ENCODE measurements around the gene FBN1. TPM values are rescaled to one million over a fixed set of nuclear protein-coding genes. Genes with fewer than 3 reads are reported as not detected.

Gene FBN1
- total and polyA plus RNA-seq, 10 of the 15 experiments (the other 5 are each of a cell fraction or from before 2014, with no cell fraction given) = 2.2 to 15.3 (median 7.0) TPM

DNA sequence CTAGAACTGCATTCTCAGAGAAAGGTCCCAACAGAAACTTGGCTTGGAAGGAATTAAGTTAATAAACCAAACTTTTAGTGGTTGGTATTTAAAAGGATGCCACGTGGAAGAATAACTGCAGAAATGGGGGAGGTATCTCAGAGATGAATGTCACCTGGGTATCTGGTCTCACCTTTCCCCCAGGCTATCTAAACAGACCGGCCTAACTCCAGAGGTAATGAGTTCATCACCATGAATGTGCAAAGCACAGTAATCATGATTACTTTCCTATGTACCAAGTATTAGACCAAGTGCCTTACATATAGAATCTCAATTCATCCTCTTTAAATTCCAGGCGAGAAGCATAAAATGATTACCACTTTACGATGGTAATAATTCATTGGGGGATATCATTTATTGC, 80.8 kb downstream of the FBN1 start (continued):
- TF ChIP-seq, protein P1, sequence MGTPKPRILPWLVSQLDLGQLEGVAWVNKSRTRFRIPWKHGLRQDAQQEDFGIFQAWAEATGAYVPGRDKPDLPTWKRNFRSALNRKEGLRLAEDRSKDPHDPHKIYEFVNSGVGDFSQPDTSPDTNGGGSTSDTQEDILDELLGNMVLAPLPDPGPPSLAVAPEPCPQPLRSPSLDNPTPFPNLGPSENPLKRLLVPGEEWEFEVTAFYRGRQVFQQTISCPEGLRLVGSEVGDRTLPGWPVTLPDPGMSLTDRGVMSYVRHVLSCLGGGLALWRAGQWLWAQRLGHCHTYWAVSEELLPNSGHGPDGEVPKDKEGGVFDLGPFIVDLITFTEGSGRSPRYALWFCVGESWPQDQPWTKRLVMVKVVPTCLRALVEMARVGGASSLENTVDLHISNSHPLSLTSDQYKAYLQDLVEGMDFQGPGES (IDR thresholded peaks at IDR 0.05) = no peak
- no peak for TF ChIP-seq RCOR1 (conservative IDR thresholded peaks at IDR 0.05; ENCODE audit: low read depth, low read length)
- no peak for TF ChIP-seq KAT2A (conservative IDR thresholded peaks at IDR 0.05; ENCODE audit: control insufficient read depth, low read depth, low read length)

DNA sequence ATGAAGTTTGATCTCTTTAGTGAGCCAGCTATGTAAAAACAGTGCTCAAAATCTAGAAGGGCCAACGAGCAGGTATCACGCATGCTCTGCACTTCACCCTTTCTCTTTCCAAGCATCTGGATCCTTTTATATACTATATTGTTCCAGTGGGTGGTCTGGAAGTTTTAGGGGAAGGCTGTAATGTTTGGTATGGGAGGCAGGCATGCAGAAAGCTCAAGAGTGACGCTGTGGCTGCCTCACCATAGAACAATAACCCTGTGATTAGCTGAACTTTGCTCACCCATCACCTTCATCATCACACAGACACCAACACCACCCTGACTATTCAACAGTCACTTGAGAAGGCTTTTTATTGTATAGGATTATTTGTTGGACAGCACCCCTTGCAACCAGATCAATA, 81.6 kb downstream of the FBN1 start:
- ChIA-PET CTCF (interaction anchor here (0.6 to 1.1 kb wide), 2 partner anchors 11 to 14 kb away, joined by 3 read pairs; no protein-coding TSS in a partner anchor), RAD21 (ENCODE audit: unreplicated experiment) (no interaction called here), POLR2A (interaction anchor here (1.0 kb wide), 1 partner anchor 32 kb away, joined by 3 read pairs; no protein-coding TSS in a partner anchor), SMC1A (ENCODE audit: uncharacterized antibody, unreplicated experiment) (interaction anchor here (0.8 to 1.1 kb wide), 2 partner anchors 16 to 29 kb away, joined by 3 read pairs; no protein-coding TSS in a partner anchor)
- no peak for FAIRE-seq
- Histone ChIP-seq H2AFZ (ENCODE audit: control insufficient read depth, low read depth, low read length) (no peak overlapping the region), H3K4me2 (ENCODE audit: control insufficient read depth, insufficient read depth) (no peak overlapping the region), H3K36me3 (ENCODE audit: control insufficient read depth in 2 of 2, insufficient read depth in 2 of 2, low read length in 1 of 2) (no peaks in the 10 kb centered on the region), H3K27me3 (replicated peaks in 1 of 2; ENCODE audit: control insufficient read depth in 2 of 2, insufficient read depth in 2 of 2, low read length in 1 of 2) (no peaks in the 10 kb centered on the region), H3K4me1 (ENCODE audit: control insufficient read depth, insufficient read depth, low read length) (no peaks in the 10 kb centered on the region), H3K4me3 (no peak overlapping the region), H3K9ac (ENCODE audit: control insufficient read depth, insufficient read depth, low read length) (no peak overlapping the region), H4K20me1 (ENCODE audit: control insufficient read depth, insufficient read depth) (no peaks in the 10 kb centered on the region), H3K27ac (ENCODE audit: control insufficient read depth, insufficient read depth) (no peak overlapping the region), H3K9me3 (replicated peaks; ENCODE audit: control insufficient read depth, insufficient read depth, low read length) (no peaks in the 10 kb centered on the region), H3K79me2 (ENCODE audit: control insufficient read depth, insufficient read depth, low read length) (no peaks in the 10 kb centered on the region)
- in situ Hi-C loops (cut with MboI) = no loop called here
- WGBS (ENCODE audit: insufficient coverage, insufficient replicate concordance, low lambda C conversion rate, missing lambda C conversion rate) = 81% methylated on average over 3 of the region's 3 CpGs
- no peak for DNase-seq (ENCODE audit: low read depth, low spot score)
- no TSS peak for BruUV-seq (replicated peaks)
- intact Hi-C loops (cut with micrococcal nuclease; ENCODE audit: unreplicated experiment) = no loop called here
- ATAC-seq = no peak
- no peak for TF ChIP-seq MTA3 (IDR thresholded peaks at IDR 0.05; ENCODE audit: borderline replicate concordance, low read length)
- TF ChIP-seq, protein P2, sequence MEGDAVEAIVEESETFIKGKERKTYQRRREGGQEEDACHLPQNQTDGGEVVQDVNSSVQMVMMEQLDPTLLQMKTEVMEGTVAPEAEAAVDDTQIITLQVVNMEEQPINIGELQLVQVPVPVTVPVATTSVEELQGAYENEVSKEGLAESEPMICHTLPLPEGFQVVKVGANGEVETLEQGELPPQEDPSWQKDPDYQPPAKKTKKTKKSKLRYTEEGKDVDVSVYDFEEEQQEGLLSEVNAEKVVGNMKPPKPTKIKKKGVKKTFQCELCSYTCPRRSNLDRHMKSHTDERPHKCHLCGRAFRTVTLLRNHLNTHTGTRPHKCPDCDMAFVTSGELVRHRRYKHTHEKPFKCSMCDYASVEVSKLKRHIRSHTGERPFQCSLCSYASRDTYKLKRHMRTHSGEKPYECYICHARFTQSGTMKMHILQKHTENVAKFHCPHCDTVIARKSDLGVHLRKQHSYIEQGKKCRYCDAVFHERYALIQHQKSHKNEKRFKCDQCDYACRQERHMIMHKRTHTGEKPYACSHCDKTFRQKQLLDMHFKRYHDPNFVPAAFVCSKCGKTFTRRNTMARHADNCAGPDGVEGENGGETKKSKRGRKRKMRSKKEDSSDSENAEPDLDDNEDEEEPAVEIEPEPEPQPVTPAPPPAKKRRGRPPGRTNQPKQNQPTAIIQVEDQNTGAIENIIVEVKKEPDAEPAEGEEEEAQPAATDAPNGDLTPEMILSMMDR (IDR thresholded peaks at IDR 0.05 in 2 of 3, conservative IDR thresholded peaks at IDR 0.05 in 1 of 3; ENCODE audit: control insufficient read depth in 2 of 3, extremely low read depth in 1 of 3, insufficient read depth in 1 of 3, low read depth in 3 of 3, low read length in 3 of 3) = no peak
- TF ChIP-seq, protein P3, sequence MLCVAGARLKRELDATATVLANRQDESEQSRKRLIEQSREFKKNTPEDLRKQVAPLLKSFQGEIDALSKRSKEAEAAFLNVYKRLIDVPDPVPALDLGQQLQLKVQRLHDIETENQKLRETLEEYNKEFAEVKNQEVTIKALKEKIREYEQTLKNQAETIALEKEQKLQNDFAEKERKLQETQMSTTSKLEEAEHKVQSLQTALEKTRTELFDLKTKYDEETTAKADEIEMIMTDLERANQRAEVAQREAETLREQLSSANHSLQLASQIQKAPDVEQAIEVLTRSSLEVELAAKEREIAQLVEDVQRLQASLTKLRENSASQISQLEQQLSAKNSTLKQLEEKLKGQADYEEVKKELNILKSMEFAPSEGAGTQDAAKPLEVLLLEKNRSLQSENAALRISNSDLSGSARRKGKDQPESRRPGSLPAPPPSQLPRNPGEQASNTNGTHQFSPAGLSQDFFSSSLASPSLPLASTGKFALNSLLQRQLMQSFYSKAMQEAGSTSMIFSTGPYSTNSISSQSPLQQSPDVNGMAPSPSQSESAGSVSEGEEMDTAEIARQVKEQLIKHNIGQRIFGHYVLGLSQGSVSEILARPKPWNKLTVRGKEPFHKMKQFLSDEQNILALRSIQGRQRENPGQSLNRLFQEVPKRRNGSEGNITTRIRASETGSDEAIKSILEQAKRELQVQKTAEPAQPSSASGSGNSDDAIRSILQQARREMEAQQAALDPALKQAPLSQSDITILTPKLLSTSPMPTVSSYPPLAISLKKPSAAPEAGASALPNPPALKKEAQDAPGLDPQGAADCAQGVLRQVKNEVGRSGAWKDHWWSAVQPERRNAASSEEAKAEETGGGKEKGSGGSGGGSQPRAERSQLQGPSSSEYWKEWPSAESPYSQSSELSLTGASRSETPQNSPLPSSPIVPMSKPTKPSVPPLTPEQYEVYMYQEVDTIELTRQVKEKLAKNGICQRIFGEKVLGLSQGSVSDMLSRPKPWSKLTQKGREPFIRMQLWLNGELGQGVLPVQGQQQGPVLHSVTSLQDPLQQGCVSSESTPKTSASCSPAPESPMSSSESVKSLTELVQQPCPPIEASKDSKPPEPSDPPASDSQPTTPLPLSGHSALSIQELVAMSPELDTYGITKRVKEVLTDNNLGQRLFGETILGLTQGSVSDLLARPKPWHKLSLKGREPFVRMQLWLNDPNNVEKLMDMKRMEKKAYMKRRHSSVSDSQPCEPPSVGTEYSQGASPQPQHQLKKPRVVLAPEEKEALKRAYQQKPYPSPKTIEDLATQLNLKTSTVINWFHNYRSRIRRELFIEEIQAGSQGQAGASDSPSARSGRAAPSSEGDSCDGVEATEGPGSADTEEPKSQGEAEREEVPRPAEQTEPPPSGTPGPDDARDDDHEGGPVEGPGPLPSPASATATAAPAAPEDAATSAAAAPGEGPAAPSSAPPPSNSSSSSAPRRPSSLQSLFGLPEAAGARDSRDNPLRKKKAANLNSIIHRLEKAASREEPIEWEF (IDR thresholded peaks at IDR 0.05; ENCODE audit: insufficient replicate concordance, low read depth, low read length) = no peak
- no peak for TF ChIP-seq SMARCA5 (IDR thresholded peaks at IDR 0.05)
- TF ChIP-seq DPF2 (IDR thresholded peaks at IDR 0.05) = no peak
- TF ChIP-seq CBX5 (IDR thresholded peaks at IDR 0.05; ENCODE audit: low read depth) = no peak
- TF ChIP-seq NFXL1 (IDR thresholded peaks at IDR 0.05; ENCODE audit: borderline replicate concordance) = no peak
- no peak for TF ChIP-seq HDAC2 (IDR thresholded peaks at IDR 0.05)
- no peak for TF ChIP-seq RUNX3 (IDR thresholded peaks at IDR 0.05; ENCODE audit: low read length)
- no peak for TF ChIP-seq RB1 (IDR thresholded peaks at IDR 0.05; ENCODE audit: borderline replicate concordance)
- TF ChIP-seq BHLHE40 (IDR thresholded peaks at IDR 0.05; ENCODE audit: borderline replicate concordance in 1 of 2, low read depth in 2 of 2, low read length in 1 of 2) = no peak
- TF ChIP-seq RAD51 (IDR thresholded peaks at IDR 0.05) = no peak
